Thoracic aorta (tissue), 2 donors: ENCODE data around the gene RBFOX2. TPM values are rescaled to one million over a fixed set of nuclear protein-coding genes. Genes with fewer than 3 reads are reported as not detected.
"Not testable (repeated sequence)": the region's sequence is repeated elsewhere in the genome, so short reads cannot be mapped to it uniquely, and the experiment has no call there.

Experiments
- ATAC-seq: fragments of 150-250 bp; one replicate; pipeline ENCODE4 v1.8.0; 2017; ENCODE audit warnings: low read depth; ENCODE audit not compliant: insufficient number of reproducible peaks, low FRiP score
- DNase-seq: peaks from one replicate; pipeline ENCODE4 v3.0.0-alpha.2; 2020; ENCODE audit warnings: low spot score
- H3K27ac ChIP-seq, 2 donors: fragments of 200-600 bp; sonication (generic); 1 replicate in 1 of 2; 2 replicates in 1 of 2; pipeline ENCODE4 v1.5.1; 2016; ENCODE audit warnings: mild to moderate bottlenecking in 2 of 2, moderate library complexity in 2 of 2
- H3K27me3 ChIP-seq: fragments of 200-600 bp; sonication (generic); replicated peaks from 2 replicates; pipeline ENCODE4 v1.6.0; 2016; ENCODE audit warnings: mild to moderate bottlenecking; ENCODE audit not compliant: insufficient read depth
- H3K36me3 ChIP-seq: fragments of 200-600 bp; sonication (generic); one replicate; pipeline ENCODE4 v1.5.1; 2016
- H3K4me1 ChIP-seq, 2 donors: fragments of 200-600 bp; sonication (generic); 1 replicate in 1 of 2; 2 replicates in 1 of 2; pipeline versions ENCODE4 v1.5.1 to v1.6.0; 2016; ENCODE audit warnings: low read depth in 2 of 2, mild to moderate bottlenecking in 1 of 2; ENCODE audit not compliant: control insufficient read depth in 1 of 2
- H3K4me3 ChIP-seq: fragments of 200-600 bp; sonication (generic); 2 replicates; pipeline ENCODE4 v1.5.1; 2016; ENCODE audit warnings: mild to moderate bottlenecking
- H3K9me3 ChIP-seq: fragments of 200-600 bp; sonication (generic); 2 replicates; pipeline ENCODE4 v1.5.1; 2016
- total RNA-seq, 2 donors: library from RNA; depleted of rRNA; stranded (reverse); fragments of >200 nt; gene quantifications; one replicate each; pipeline versions ENCODE4 v1.1.0 to v1.2.3, GENCODE V29; 2016
- TF ChIP-seq, protein P1 (sequence below): fragments of 200-600 bp; sonication (generic); IDR thresholded peaks from one replicate; pipeline ENCODE4 v1.5.1; 2019; ENCODE audit warnings: antibody characterized with exemption

Gene RBFOX2
- total RNA-seq, 2 donors from 2014 or later: 117 to 143 TPM

DNA sequence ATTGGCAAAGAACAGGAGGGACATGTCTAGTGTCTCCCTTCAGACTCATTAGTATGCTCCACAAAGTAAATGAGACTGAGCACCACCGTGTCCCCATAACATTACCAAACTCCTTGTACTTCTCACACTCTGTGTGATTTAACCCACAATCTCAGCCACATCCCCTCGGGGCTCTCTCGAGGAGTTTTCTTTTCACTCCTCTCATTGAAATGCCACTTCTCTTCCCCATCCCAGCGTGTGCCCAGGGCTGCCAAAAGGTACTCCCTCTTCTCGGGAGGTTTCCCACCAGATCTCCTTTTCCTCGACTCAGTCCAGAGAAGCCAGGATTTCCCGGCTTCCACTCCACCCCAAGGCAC lies 1.1 kb downstream of the RBFOX2 start:
- TF ChIP-seq, protein P1, sequence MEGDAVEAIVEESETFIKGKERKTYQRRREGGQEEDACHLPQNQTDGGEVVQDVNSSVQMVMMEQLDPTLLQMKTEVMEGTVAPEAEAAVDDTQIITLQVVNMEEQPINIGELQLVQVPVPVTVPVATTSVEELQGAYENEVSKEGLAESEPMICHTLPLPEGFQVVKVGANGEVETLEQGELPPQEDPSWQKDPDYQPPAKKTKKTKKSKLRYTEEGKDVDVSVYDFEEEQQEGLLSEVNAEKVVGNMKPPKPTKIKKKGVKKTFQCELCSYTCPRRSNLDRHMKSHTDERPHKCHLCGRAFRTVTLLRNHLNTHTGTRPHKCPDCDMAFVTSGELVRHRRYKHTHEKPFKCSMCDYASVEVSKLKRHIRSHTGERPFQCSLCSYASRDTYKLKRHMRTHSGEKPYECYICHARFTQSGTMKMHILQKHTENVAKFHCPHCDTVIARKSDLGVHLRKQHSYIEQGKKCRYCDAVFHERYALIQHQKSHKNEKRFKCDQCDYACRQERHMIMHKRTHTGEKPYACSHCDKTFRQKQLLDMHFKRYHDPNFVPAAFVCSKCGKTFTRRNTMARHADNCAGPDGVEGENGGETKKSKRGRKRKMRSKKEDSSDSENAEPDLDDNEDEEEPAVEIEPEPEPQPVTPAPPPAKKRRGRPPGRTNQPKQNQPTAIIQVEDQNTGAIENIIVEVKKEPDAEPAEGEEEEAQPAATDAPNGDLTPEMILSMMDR: no peak
- Histone ChIP-seq H3K27me3 (no peaks in the 10 kb centered on the region), H3K4me1 (peaks cover 7 to 26% of the 10 kb centered on the region in 2 donors), H3K36me3 (peaks cover 8% of the 10 kb centered on the region), H3K9me3 (no peaks in the 10 kb centered on the region), H3K27ac (peak overlapping the region; percentile 83 to 97), H3K4me3 (peak overlapping the region; percentile 94)
- ATAC-seq (no peak), DNase-seq (no peak)

DNA sequence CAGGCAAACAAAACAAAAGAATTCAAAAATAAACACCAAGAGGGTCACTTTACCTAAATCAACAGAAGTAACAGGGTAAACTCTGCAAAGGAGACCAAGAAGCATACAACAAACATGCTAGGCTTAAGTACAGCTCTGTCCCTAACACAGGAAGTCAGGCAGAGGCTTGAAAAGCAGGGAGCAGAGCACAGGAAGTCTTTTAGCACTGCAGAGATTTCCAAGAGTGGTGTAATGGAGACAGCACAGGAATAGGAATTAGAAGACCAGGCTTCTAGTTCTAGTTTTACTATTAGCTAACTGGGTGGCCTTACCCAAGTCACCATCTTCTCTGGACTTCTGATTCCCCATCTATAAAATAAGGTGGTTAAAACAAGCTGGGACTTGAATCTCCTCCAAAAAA lies 1.9 kb downstream of the RBFOX2 start:
- Histone ChIP-seq H3K9me3 (no peaks in the 10 kb centered on the region), H3K27me3 (no peaks in the 10 kb centered on the region), H3K4me1 (peaks cover 12 to 34% of the 10 kb centered on the region in 2 donors), H3K27ac (peak overlapping the region; percentile 83 to 97), H3K36me3 (peaks cover 8% of the 10 kb centered on the region), H3K4me3 (peak overlapping the region; percentile 94)
- DNase-seq: no peak
- ATAC-seq: no peak
- TF ChIP-seq, protein P1: no peak

DNA sequence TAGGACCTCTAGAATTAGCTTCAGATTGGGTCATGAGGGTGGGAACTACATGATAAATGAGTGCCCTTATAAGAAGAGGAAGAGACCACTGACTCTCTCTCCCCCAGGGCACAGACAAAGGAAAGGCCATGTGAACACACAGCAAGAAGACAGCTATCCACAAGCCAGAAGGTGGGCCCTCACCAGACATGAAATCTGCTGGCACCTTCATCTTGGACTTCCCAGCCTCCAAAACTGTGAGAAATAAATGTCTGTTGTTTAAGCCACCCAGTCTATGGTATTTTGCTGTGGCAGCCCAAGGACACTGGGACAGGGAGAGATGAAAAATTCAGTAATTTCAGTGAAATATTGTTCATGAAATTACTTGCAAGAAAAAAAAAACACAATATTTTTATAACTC lies 5.9 kb downstream of the RBFOX2 start:
- Histone ChIP-seq H3K27me3 (no peaks in the 10 kb centered on the region), H3K36me3 (peaks cover 8% of the 10 kb centered on the region), H3K9me3 (no peaks in the 10 kb centered on the region), H3K4me1 (peaks cover 16 to 38% of the 10 kb centered on the region in 2 donors), H3K4me3 (no peak overlapping the region), H3K27ac (peak overlapping the region; percentile 48 to 51)
- ATAC-seq: no peak
- no peak for DNase-seq
- TF ChIP-seq, protein P1: no peak

DNA sequence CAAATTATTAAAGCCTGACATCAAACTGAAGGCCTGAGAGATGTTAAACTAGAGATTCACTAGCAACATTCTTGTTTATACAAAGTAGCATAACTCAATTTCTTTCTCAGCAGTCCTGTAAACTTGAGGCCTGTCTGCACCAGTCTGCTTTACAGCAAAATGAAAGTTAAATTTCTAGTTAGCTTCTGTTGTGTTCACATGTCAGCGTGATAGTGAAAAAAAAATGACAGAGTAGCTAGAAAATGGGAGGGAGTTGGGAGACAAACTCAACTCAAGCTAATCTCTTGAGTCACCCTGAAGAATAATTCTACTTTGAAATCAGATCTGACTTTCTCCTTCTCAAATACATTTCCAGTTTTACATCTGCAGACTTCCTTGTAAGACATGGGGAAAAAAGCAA lies 6.5 kb downstream of the RBFOX2 start:
- H3K9me3 ChIP-seq: no peaks in the 10 kb centered on the region
- no peak overlapping the region for H3K4me3 ChIP-seq
- H3K4me1 ChIP-seq: peaks cover 16 to 38% of the 10 kb centered on the region in 2 donors
- H3K27ac ChIP-seq: peak overlapping the region; percentile 48 to 51
- DNase-seq (no peak), ATAC-seq (no peak)
- peaks cover 8% of the 10 kb centered on the region for H3K36me3 ChIP-seq
- H3K27me3 ChIP-seq: no peaks in the 10 kb centered on the region
- TF ChIP-seq, protein P1: no peak

DNA sequence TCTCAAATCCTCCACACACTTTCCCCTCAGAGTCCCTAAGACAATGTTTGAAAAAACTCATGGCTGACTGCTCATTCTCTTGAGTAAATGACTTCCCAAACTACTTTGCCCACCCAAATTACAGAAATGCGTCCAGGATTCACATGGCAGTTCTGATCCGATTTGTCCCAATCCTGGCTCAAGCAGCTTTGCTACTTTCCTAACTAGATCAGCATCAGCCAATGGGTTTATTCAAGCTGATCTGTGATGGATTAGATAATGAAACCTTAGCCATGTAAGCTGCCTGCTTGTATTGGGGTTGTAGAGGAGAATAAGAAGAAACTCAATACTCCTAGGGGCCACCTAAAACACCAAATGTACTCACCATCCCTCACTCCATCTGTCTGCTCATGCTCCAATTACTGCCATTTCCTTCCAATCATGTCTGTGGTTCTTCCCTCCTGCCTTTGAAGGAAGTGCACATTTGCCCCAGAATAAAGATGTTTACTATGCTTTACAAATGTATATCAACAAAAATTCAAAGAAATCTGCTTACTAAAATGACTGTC lies 6.9 kb downstream of the RBFOX2 start:
- Histone ChIP-seq H3K36me3 (peaks cover 8% of the 10 kb centered on the region), H3K27me3 (no peaks in the 10 kb centered on the region), H3K4me1 (peaks cover 15 to 38% of the 10 kb centered on the region in 2 donors), H3K4me3 (no peak overlapping the region), H3K9me3 (no peaks in the 10 kb centered on the region), H3K27ac (peak overlapping the region; percentile 16 to 48)
- TF ChIP-seq, protein P1: no peak
- ATAC-seq: no peak
- no peak for DNase-seq

DNA sequence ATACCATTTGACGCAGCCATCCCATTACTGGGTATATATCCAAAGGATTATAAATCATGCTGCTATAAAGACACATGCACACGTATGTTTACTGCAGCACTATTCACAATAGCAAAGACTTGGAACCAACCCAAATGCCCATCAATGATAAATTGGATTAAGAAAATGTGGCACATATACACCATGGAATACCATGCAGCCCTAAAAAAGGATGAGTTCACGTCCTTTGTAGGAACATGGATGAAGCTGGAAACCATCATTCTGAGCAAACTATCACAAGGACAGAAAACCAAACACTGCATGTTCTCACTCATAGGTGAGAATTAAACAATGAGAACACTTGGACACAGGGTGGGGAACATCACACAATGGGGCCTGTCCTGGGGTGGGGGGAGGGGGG lies 7.8 kb downstream of the RBFOX2 start:
- not testable (repeated sequence) for H3K27me3 ChIP-seq, ATAC-seq, H3K36me3 ChIP-seq, H3K9me3 ChIP-seq, DNase-seq, H3K27ac ChIP-seq, H3K4me3 ChIP-seq
- peaks cover 15 to 41% of the 10 kb centered on the region in 2 donors for H3K4me1 ChIP-seq
